GM12878 (cell line): ENCODE data around the gene ZNF837. TPM values are rescaled to one million over a fixed set of nuclear protein-coding genes. Genes with fewer than 3 reads are reported as not detected.
A peak's percentile ranks its signal among the peaks of the same experiment; 100 is the strongest.

Source experiments
- ATAC-seq: fragments of 200-7000 bp; cut with Tn5 transposase; 3 replicates; pipeline ENCODE4 v1.9.1; 2020; ENCODE audit warnings: mild to moderate bottlenecking, moderate library complexity
- BruUV-seq: library from RNA; stranded (reverse); fragments of 400-500 nt; replicated peaks from 2 replicates; lab custom pipeline; 2021; lab: Mats Ljungman, UMichigan
- CTCF ChIA-PET: fragments of 300-600 bp; sonication (Branson Sonifier 250); formaldehyde crosslinking; extraction: SDS; loops from one replicate; lab custom pipeline; 2021; ENCODE audit warnings: inconsistent platforms; lab: Yijun Ruan, JAX
- POLR2A ChIA-PET: fragments of 350-600 bp; formaldehyde crosslinking; extraction: SDS; loops from one replicate; lab custom pipeline; 2021; ENCODE audit warnings: inconsistent platforms; lab: Charles Lee
- RAD21 ChIA-PET: fragments of 300-600 bp; sonication (Branson Sonifier 250); formaldehyde crosslinking; loops from one replicate; lab custom pipeline; 2023; ENCODE audit warnings: antibody characterized with exemption; ENCODE audit not compliant: unreplicated experiment; lab: Charles Lee
- SMC1A ChIA-PET: fragments of 300-600 bp; sonication (Branson Sonifier 250); formaldehyde crosslinking; loops from one replicate; lab custom pipeline; 2023; ENCODE audit not compliant: unreplicated experiment, uncharacterized antibody; lab: Charles Lee
- DNase-seq: peaks from one replicate; pipeline ENCODE4 v3.0.0-alpha.2; 2011; ENCODE audit warnings: low read depth, low spot score
- FAIRE-seq: peaks from 3 replicates; lab custom pipeline; 2011; peaks lifted over from hg19 to GRCh38; lab: Jason Lieb, UNC
- H2AFZ ChIP-seq: 2 replicates; pipeline ENCODE4 v1.6.0; 2011; ENCODE audit warnings: low read depth, low read length, control low read depth; ENCODE audit not compliant: control insufficient read depth
- H3K27ac ChIP-seq: 2 replicates; pipeline ENCODE4 v1.5.1; 2011; ENCODE audit warnings: control low read depth; ENCODE audit not compliant: control insufficient read depth, insufficient read depth
- H3K27me3 ChIP-seq, 2 experiments: replicated peaks in 1 of 2; 2 replicates each; pipeline versions ENCODE4 v1.6.0 to v1.6.1; 2011; ENCODE audit warnings: low read length in 1 of 2; ENCODE audit not compliant: control insufficient read depth in 2 of 2, insufficient read depth in 2 of 2
- H3K36me3 ChIP-seq, 2 experiments: 2 replicates each; pipeline ENCODE4 v1.5.1; 2011; ENCODE audit warnings: low read length in 1 of 2; ENCODE audit not compliant: control insufficient read depth in 2 of 2, insufficient read depth in 2 of 2
- H3K4me1 ChIP-seq: 2 replicates; pipeline ENCODE4 v1.6.1; 2011; ENCODE audit warnings: mild to moderate bottlenecking, low read length, moderate library complexity, mixed read lengths; ENCODE audit not compliant: control insufficient read depth, insufficient read depth
- H3K4me2 ChIP-seq: 2 replicates; pipeline ENCODE4 v1.6.0; 2011; ENCODE audit warnings: control low read depth; ENCODE audit not compliant: control insufficient read depth, insufficient read depth
- H3K4me3 ChIP-seq: fragments of 200-600 bp; sonication (generic); 2 replicates; pipeline ENCODE4 v1.5.1; 2016
- H3K79me2 ChIP-seq: 2 replicates; pipeline ENCODE4 v1.6.0; 2011; ENCODE audit warnings: low read length; ENCODE audit not compliant: control insufficient read depth, insufficient read depth
- H3K9ac ChIP-seq: 2 replicates; pipeline ENCODE4 v1.8.0; 2011; ENCODE audit warnings: low read length, control low read depth, mixed read lengths; ENCODE audit not compliant: control insufficient read depth, insufficient read depth
- H3K9me3 ChIP-seq: replicated peaks from 3 replicates; pipeline ENCODE4 v1.5.1; 2011; ENCODE audit warnings: mild to moderate bottlenecking, low read length; ENCODE audit not compliant: control insufficient read depth, insufficient read depth
- H4K20me1 ChIP-seq: 2 replicates; pipeline ENCODE4 v1.6.0; 2011; ENCODE audit not compliant: control insufficient read depth, insufficient read depth
- EP300 ChIP-seq, 2 experiments: fragments of 150-350 bp in 1 of 2; IDR thresholded peaks; 2 replicates each; pipeline ENCODE4 v1.6.1; 2011 to 2012; ENCODE audit warnings: low read depth in 2 of 2, low read length in 2 of 2, borderline replicate concordance in 1 of 2, improper control_type of control experiment in 1 of 2, inconsistent platforms in 1 of 2; ENCODE audit not compliant: control insufficient read depth in 1 of 2
- MLLT1 ChIP-seq: fragments of 450-650 bp; IDR thresholded peaks from 2 replicates; pipeline ENCODE4 v1.6.1; 2016; ENCODE audit warnings: mild to moderate bottlenecking
- NBN ChIP-seq: fragments of 450-650 bp; IDR thresholded peaks from 2 replicates; pipeline ENCODE4 v1.6.1; 2016
- NKRF ChIP-seq: fragments of 450-650 bp; conservative IDR thresholded peaks from 2 replicates; pipeline ENCODE4 v1.6.1; 2017; ENCODE audit warnings: mild to moderate bottlenecking, moderate library complexity
- WGBS: methylation state at CpG from one replicate; pipeline ENCODE4 v1.1.6; 2016; ENCODE audit warnings: low lambda C conversion rate; ENCODE audit not compliant: insufficient replicate concordance, insufficient coverage; ENCODE audit errors: missing lambda C conversion rate; 5-methylcytosine and 5-hydroxymethylcytosine counted together
- in situ Hi-C: fragments of 300-500 bp; cut with MboI; formaldehyde crosslinking; loops from 9 replicates; pipeline ENCODE4 v1.14.3; 2018; ENCODE audit warnings: mixed read lengths
- intact Hi-C: fragments of 100-400 bp; cut with micrococcal nuclease; formaldehyde crosslinking; loops from one replicate; pipeline ENCODE4 v1.14.2; 2022; ENCODE audit not compliant: unreplicated experiment
- polyA plus RNA-seq, 11 experiments: library from polyadenylated mRNA; depleted of rRNA in 4 of 11; unstranded in 6 of 11; stranded (reverse) in 5 of 11; fragments of >200 nt; fragmentation: Nextera tagmentation in 4 of 11; fragmentation: Illumina TruSeq in 1 of 11; extraction: Ambion mirVana in 4 of 11; extraction: Trizol in 1 of 11; gene quantifications; 1 replicate in 1 of 11; 2 replicates in 10 of 11; pipeline versions ENCODE4 v1.2.1 to v1.2.3, GENCODE V29; 2011 to 2016; ENCODE audit warnings: inconsistent platforms in 2 of 11, missing spikeins in 2 of 11, low read depth in 1 of 11
- total RNA-seq, 4 experiments: library from RNA; depleted of rRNA in 3 of 4; stranded (reverse); fragments of >200 nt in 3 of 4; fragmentation: Illumina TruSeq in 1 of 4; extraction: Trizol in 1 of 4; gene quantifications; 2 replicates each; pipeline versions ENCODE4 v1.2.1 to v1.2.3, GENCODE V29; 2013 to 2021

The ZNF837 gene
- total and polyA plus RNA-seq, 10 of the 15 experiments (the other 5 are each of a cell fraction or from before 2014, with no cell fraction given): 0.07 to 2.9 (median 2.0) TPM; not detected in 2

DNA sequence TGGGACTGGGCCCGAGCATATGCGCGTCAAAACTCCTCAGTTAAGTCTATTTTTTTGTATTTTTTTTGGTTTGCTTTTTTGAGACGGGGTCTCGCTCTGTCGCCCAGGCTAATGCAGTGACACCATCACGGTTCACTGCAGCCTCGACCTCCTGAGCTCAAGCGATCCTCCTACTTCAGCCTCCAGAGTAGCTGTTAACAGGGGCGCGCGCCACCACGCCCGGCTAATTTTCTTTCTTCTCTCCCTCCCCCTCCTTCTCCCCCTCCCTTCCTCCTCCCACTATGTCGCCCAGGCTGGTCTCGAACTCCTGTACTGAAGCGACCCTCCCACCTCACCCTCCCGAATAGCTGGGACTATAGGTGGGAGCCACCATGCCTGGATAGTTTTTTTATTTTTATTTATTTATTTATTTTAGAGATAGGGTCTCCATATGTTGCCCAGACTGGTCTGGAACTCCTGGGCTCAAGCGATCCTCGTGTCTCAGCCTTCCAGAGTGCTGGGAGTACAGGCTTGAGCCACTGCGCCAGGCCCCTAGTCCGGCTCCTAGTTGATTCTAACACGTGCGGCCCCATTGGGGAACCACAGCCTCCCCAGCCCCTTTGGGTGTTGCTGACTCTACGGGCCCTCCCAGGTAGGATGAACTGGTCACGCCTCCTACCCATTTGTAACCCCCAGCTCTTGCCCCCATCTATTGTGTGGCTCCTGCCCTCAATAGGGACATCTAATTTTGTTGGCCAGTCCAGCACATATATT lies 806 bp upstream of the ZNF837 start:
- TF ChIP-seq NKRF (0 out of 2 replicates have a peak, but pooled peaks have one; percentile 25), MLLT1 (peak; percentile 76; the same call in 1 of the 2 replicates), EP300 (IDR thresholded peaks at IDR 0.05; ENCODE audit: borderline replicate concordance in 1 of 2, control insufficient read depth in 1 of 2, low read depth in 2 of 2, low read length in 2 of 2) (no peak), NBN (0 out of 2 replicates have a peak, but pooled peaks have one; percentile 56)
- TF ChIP-seq, all 136 proteins: peak for 3
- H4K20me1 ChIP-seq: no peaks in the 10 kb centered on the region
- ChIA-PET SMC1A (interaction anchor here (1.4 kb wide), 1 partner anchor 18 kb away, joined by 10 read pairs; the partner anchor contains the start of gene ZNF497), CTCF (interaction anchor here (1.2 kb wide), 1 partner anchor 19 kb away, joined by 4 read pairs; the partner anchor contains the start of gene ZNF497), RAD21 (interaction anchor here (0.7 to 2.1 kb wide), 6 partner anchors 19 to 139 kb away, joined by 3 to 11 read pairs (median 4); partner anchors contain the start of genes ZBTB45, ZNF497, ZNF584 and ZSCAN22), POLR2A (interaction anchor here (0.6 to 2.1 kb wide), 13 partner anchors 10 to 1218 kb away, joined by 3 to 13 read pairs (median 4); partner anchors contain the start of genes CHMP2A, TRIM28, ZNF497 and ZSCAN22)
- no peaks in the 10 kb centered on the region for H3K27me3 ChIP-seq
- peak overlapping the region; percentile 87 for H3K4me3 ChIP-seq
- DNase-seq (no peak), FAIRE-seq (no peak), ATAC-seq (no peak)
- H3K36me3 ChIP-seq: no peaks in the 10 kb centered on the region
- TSS peak; percentile 65 for BruUV-seq
- H3K9me3 ChIP-seq: no peaks in the 10 kb centered on the region
- H3K4me2 ChIP-seq: peak overlapping the region; percentile 32
- H3K9ac ChIP-seq: peak overlapping the region; percentile 69
- H2AFZ ChIP-seq: peak overlapping the region; percentile 28
- H3K4me1 ChIP-seq: peaks cover 24% of the 10 kb centered on the region
- intact Hi-C loops: loop anchor here (2.0 kb wide), 3 partner anchors 19 to 137 kb away; partner anchors contain the start of genes ZBTB45, ZNF497 and ZSCAN22
- in situ Hi-C loops: no loop called here
- WGBS: 10% methylated on average over 26 of the region's 26 CpGs
- H3K79me2 ChIP-seq: peaks cover 11% of the 10 kb centered on the region
- peak overlapping the region; percentile 72 for H3K27ac ChIP-seq
